Thyroid gland (tissue), 4 donors: ENCODE measurements around the gene PPARGC1A. TPM values are rescaled to one million over a fixed set of nuclear protein-coding genes. Genes with fewer than 3 reads are reported as not detected.
A peak's percentile ranks its signal among the peaks of the same experiment; 100 is the strongest.

Source experiments
- DNase-seq, 2 donors: peaks; one replicate each; pipeline ENCODE4 v3.0.0-alpha.2; 2019
- H3K27ac ChIP-seq, 3 donors: fragments of 200-600 bp; sonication (generic); 1 replicate in 2 of 3; 2 replicates in 1 of 3; pipeline ENCODE4 v1.5.1; 2016 to 2019; ENCODE audit warnings: mild to moderate bottlenecking in 1 of 3, moderate library complexity in 1 of 3
- H3K27me3 ChIP-seq: fragments of 200-600 bp; sonication (generic); one replicate; pipeline ENCODE4 v1.5.1; 2019
- H3K36me3 ChIP-seq, 2 donors: fragments of 200-600 bp; sonication (generic); one replicate each; pipeline ENCODE4 v1.5.1; 2016 to 2019
- H3K4me1 ChIP-seq, 2 donors: fragments of 200-600 bp; sonication (generic); one replicate each; pipeline ENCODE4 v1.5.1; 2017 to 2019
- H3K4me3 ChIP-seq, 3 donors: fragments of 200-600 bp; sonication (generic); replicated peaks in 1 of 3; 1 replicate in 2 of 3; 2 replicates in 1 of 3; pipeline ENCODE4 v1.5.1; 2016; ENCODE audit warnings: mild to moderate bottlenecking in 1 of 3
- H3K9me3 ChIP-seq: fragments of 200-600 bp; sonication (generic); one replicate; pipeline ENCODE4 v1.5.1; 2017
- CTCF ChIP-seq, 6 experiments: fragments of 200-600 bp in 3 of 6; fragments of 450-650 bp in 3 of 6; sonication (generic) in 3 of 6; IDR thresholded peaks; one replicate each; pipeline ENCODE4 v1.5.1; 2016 to 2019; ENCODE audit warnings: antibody characterized with exemption in 6 of 6, mild to moderate bottlenecking in 2 of 6, inconsistent platforms in 1 of 6, moderate library complexity in 1 of 6
- POLR2A ChIP-seq, 2 donors: fragments of 450-650 bp; IDR thresholded peaks; one replicate each; pipeline ENCODE4 v1.6.1; 2017; ENCODE audit warnings: antibody characterized with exemption in 2 of 2, mild to moderate bottlenecking in 2 of 2, moderate library complexity in 1 of 2
- WGBS, 2 donors: methylation state at CpG; one replicate each; pipeline ENCODE4 v1.1.5; 2017; 5-methylcytosine and 5-hydroxymethylcytosine counted together
- intact Hi-C: fragments of 100-400 bp; cut with DNase I; formaldehyde crosslinking; loops from one replicate; pipeline ENCODE4 v1.15.1; 2023
- total RNA-seq, 4 donors: library from RNA; depleted of rRNA; stranded (reverse); fragments of >200 nt; gene quantifications; one replicate each; pipeline ENCODE4 v1.2.3, GENCODE V29; 2016

PPARGC1A gene
- total RNA-seq, 4 donors from 2014 or later = 58.5 to 128 (median 96.2) TPM

GRCh38 chr4:23887989-23888388 lies 1.9 kb downstream of the PPARGC1A start:
- TF ChIP-seq POLR2A (IDR thresholded peaks at IDR 0.05) (no peak), CTCF (IDR thresholded peaks at IDR 0.05) (no peak)
- Histone ChIP-seq H3K4me3 (peak overlapping the region; percentile 50 to 83 (median 52)), H3K4me1 (peaks cover 24 to 39% of the 10 kb centered on the region in 2 donors), H3K9me3 (no peaks in the 10 kb centered on the region), H3K36me3 (no peaks in the 10 kb centered on the region), H3K27ac (peak overlapping the region; percentile 87 to 98 (median 95)), H3K27me3 (no peaks in the 10 kb centered on the region)
- DNase-seq = peak; percentile 59 to 68
- intact Hi-C loops = no loop called here
- 30 to 39% methylated on average over 7 of the region's 7 CpGs for WGBS, 2 donors

- H3K4me1 ChIP-seq = peaks cover 23 to 44% of the 10 kb centered on the region in 2 donors
- H3K27me3 ChIP-seq = no peaks in the 10 kb centered on the region
- intact Hi-C loops = no loop called here
- no peaks in the 10 kb centered on the region for H3K36me3 ChIP-seq
- no peaks in the 10 kb centered on the region for H3K9me3 ChIP-seq
- TF ChIP-seq CTCF (IDR thresholded peaks at IDR 0.05) = no peak
- no peak for TF ChIP-seq POLR2A (IDR thresholded peaks at IDR 0.05)
- peak overlapping the region in 2 of 3 donors; percentile 50 to 83 for H3K4me3 ChIP-seq
- DNase-seq = no peak
- WGBS, 2 donors = 86 to 88% methylated on average over 3 of the region's 3 CpGs
- peak overlapping the region; percentile 87 to 98 (median 95) for H3K27ac ChIP-seq
These were observed 2.7 kb downstream of the PPARGC1A start for GRCh38 chr4:23887173-23887572.

- Histone ChIP-seq H3K4me1 (peaks cover 29 to 43% of the 10 kb centered on the region in 2 donors), H3K9me3 (no peaks in the 10 kb centered on the region), H3K27me3 (no peaks in the 10 kb centered on the region), H3K27ac (peak overlapping the region; percentile 87 to 98 (median 95)), H3K36me3 (no peaks in the 10 kb centered on the region), H3K4me3 (no peak overlapping the region)
- 82 to 95% methylated on average over 6 of the region's 6 CpGs for WGBS, 2 donors
- intact Hi-C loops = no loop called here
- DNase-seq = no peak
- TF ChIP-seq CTCF (IDR thresholded peaks at IDR 0.05) = no peak
These were observed 3.8 kb downstream of the PPARGC1A start for GRCh38 chr4:23885943-23886590.

- no peaks in the 10 kb centered on the region for H3K36me3 ChIP-seq
- H3K27ac ChIP-seq = peak overlapping the region; percentile 87 to 98 (median 95)
- DNase-seq = no peak
- H3K4me1 ChIP-seq = peaks cover 40 to 53% of the 10 kb centered on the region in 2 donors
- intact Hi-C loops = no loop called here
- no peaks in the 10 kb centered on the region for H3K27me3 ChIP-seq
- 43 to 55% methylated on average over 1 of the region's 1 CpG for WGBS, 2 donors
- no peaks in the 10 kb centered on the region for H3K9me3 ChIP-seq
- no peak overlapping the region for H3K4me3 ChIP-seq
- TF ChIP-seq POLR2A (IDR thresholded peaks at IDR 0.05) = no peak
- no peak for TF ChIP-seq CTCF (IDR thresholded peaks at IDR 0.05)
These were observed 5.1 kb downstream of the PPARGC1A start for GRCh38 chr4:23884741-23885140.

GRCh38 chr4:23884261-23884660 lies 5.6 kb downstream of the PPARGC1A start:
- Histone ChIP-seq H3K4me3 (no peak overlapping the region), H3K36me3 (no peaks in the 10 kb centered on the region), H3K27me3 (no peaks in the 10 kb centered on the region), H3K27ac (peak overlapping the region; percentile 87 to 98 (median 95)), H3K9me3 (no peaks in the 10 kb centered on the region), H3K4me1 (peaks cover 44 to 57% of the 10 kb centered on the region in 2 donors)
- intact Hi-C loops = no loop called here
- TF ChIP-seq CTCF (IDR thresholded peaks at IDR 0.05) (no peak), POLR2A (IDR thresholded peaks at IDR 0.05) (no peak)
- DNase-seq = no peak
